Gastrocnemius medialis (tissue), 4 donors: ENCODE measurements around the gene VWA1.
"Not testable (repeated sequence)": the region's sequence is repeated elsewhere in the genome, so short reads cannot be mapped to it uniquely, and the experiment has no call there.

Source experiments
- CTCF ChIP-seq, 5 experiments: fragments of 450-650 bp in 3 of 5; fragments of 200-600 bp in 2 of 5; sonication (generic) in 2 of 5; IDR thresholded peaks in 4 of 5; conservative IDR thresholded peaks in 1 of 5; 1 replicate in 4 of 5; 2 replicates in 1 of 5; pipeline ENCODE4 v1.5.1; 2016 to 2019; ENCODE audit warnings: antibody characterized with exemption in 5 of 5, mild to moderate bottlenecking in 3 of 5, moderate library complexity in 3 of 5
- POLR2A ChIP-seq, 2 donors: fragments of 450-650 bp; IDR thresholded peaks; one replicate each; pipeline ENCODE4 v1.6.1; 2017; ENCODE audit warnings: antibody characterized with exemption in 2 of 2, mild to moderate bottlenecking in 2 of 2, moderate library complexity in 2 of 2

- not testable (repeated sequence) for TF ChIP-seq CTCF (IDR thresholded peaks at IDR 0.05 in 4 of 5, conservative IDR thresholded peaks at IDR 0.05 in 1 of 5); POLR2A (IDR thresholded peaks at IDR 0.05)
Measured at GRCh38 chr1:1412311-1412902, 23.1 kb upstream of the VWA1 start.
